Measurements from ENCODE around the gene XYLT1.

Gene XYLT1

GRCh38 chr16:17423221-17423620 is 47.5 kb downstream of the XYLT1 start:
- H3K4me3 ChIP-seq (ENCODE audit: low read length): no peak overlapping the region
- DNase-seq (ENCODE audit: low read depth): no peak
- TF ChIP-seq CTCF (IDR thresholded peaks at IDR 0.05; ENCODE audit: insufficient read depth, low read depth, low read length, missing control alignments): no peak

DNA sequence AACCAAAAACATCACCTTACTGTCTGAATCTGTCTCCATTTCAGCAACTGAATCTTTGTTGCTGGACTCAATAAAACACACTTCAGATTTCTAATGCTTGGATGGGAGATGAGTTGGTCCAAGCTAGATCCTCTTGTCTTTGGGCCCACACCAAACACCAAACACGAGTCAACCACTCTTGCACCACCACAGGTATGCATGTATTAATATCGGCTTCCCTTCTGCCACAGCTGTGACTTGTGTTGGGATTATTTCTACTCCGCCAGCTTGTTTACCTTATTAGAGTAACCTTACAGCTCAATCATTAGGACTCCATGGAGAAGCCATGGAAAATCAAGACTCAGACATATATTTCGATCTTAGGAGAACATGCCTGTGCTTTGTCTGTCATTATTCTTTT is 49.9 kb downstream of the XYLT1 start:
- no peak for TF ChIP-seq CTCF (IDR thresholded peaks at IDR 0.05; ENCODE audit: insufficient read depth, low read depth, low read length, missing control alignments)
- DNase-seq (ENCODE audit: low read depth): no peak
- H3K4me3 ChIP-seq (ENCODE audit: low read length): no peak overlapping the region

DNA sequence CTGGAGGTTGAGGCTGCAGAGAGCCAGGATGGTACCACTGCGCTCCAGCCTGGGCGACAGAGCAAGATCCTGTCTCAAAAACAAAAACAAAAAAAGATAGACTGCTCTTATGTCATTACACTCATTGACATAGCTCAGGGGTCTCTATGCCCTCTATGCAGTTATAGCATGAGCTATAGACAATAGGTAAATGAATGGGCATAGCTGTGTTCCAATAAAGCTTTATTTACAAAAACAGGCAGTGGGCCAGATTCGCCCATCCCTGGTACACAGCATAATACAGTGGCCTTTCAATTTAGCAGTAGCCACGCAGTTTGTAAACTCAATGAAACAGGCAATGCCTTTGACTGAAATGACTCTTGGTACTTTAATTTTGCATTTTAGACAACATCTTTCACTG is 51.5 kb downstream of the XYLT1 start:
- no peak overlapping the region for H3K4me3 ChIP-seq (ENCODE audit: low read length)
- TF ChIP-seq CTCF (IDR thresholded peaks at IDR 0.05; ENCODE audit: insufficient read depth, low read depth, low read length, missing control alignments): no peak
- no peak for DNase-seq (ENCODE audit: low read depth)

DNA sequence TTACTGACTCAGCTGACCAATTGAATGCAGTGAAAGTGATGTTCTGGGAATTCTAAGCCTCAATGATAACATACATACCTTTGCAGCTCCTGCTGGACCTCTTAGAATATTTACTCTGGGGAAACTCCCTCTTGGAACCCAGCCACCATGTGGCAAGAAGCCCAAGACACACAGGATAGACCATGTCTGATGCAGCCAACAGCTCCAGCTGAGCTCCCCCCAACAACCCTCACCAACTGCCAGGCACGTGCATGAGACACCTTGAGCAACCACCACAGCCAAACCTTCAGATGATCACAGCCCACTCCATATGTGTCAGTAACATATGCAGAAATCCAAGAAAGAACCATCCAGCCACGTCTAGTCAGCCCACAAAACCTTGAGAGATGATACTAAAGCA is 53.0 kb downstream of the XYLT1 start:
- no peak for TF ChIP-seq CTCF (IDR thresholded peaks at IDR 0.05; ENCODE audit: insufficient read depth, low read depth, low read length, missing control alignments)
- no peak overlapping the region for H3K4me3 ChIP-seq (ENCODE audit: low read length)
- DNase-seq (ENCODE audit: low read depth): no peak

GRCh38 chr16:17416461-17417311 is 54.1 kb downstream of the XYLT1 start:
- H3K4me3 ChIP-seq (ENCODE audit: low read length): no peak overlapping the region
- no peak for DNase-seq (ENCODE audit: low read depth)
- TF ChIP-seq CTCF (IDR thresholded peaks at IDR 0.05; ENCODE audit: insufficient read depth, low read depth, low read length, missing control alignments): no peak

GRCh38 chr16:17414916-17415315 is 55.8 kb downstream of the XYLT1 start:
- DNase-seq (ENCODE audit: low read depth): no peak
- no peak for TF ChIP-seq CTCF (IDR thresholded peaks at IDR 0.05; ENCODE audit: insufficient read depth, low read depth, low read length, missing control alignments)
- no peak overlapping the region for H3K4me3 ChIP-seq (ENCODE audit: low read length)

DNA sequence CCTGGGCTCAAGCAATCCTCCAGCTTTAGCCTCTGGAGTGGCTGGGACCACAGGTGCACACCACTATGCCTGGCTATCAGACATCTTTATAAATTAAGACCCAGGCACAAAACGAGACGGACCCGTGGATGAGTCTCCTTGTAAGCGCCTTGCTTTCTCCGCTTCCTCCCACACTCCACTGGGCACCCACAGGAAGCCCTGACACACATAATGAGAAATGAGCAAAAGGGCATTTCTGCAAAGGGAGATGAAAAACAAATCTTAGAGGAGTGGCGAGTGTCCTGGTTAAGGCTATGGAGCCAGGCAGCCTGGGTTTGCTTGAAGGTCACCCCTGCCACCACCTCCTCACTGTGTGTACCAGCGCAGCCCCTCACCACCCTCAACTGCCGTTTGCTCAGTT is 56.3 kb downstream of the XYLT1 start:
- no peak for DNase-seq (ENCODE audit: low read depth)
- TF ChIP-seq CTCF (IDR thresholded peaks at IDR 0.05; ENCODE audit: insufficient read depth, low read depth, low read length, missing control alignments): no peak
- H3K4me3 ChIP-seq (ENCODE audit: low read length): no peak overlapping the region
